Kasumi-1 (cell line): Measurements from ENCODE around the gene PLEKHG2.
A peak's percentile ranks its signal among the peaks of the same experiment; 100 is the strongest.

Experiments
- DNase-seq, 2 experiments: peaks; one replicate each; lab custom pipeline; 2025; lab: John Stamatoyannopoulos, UW

Gene PLEKHG2

DNA sequence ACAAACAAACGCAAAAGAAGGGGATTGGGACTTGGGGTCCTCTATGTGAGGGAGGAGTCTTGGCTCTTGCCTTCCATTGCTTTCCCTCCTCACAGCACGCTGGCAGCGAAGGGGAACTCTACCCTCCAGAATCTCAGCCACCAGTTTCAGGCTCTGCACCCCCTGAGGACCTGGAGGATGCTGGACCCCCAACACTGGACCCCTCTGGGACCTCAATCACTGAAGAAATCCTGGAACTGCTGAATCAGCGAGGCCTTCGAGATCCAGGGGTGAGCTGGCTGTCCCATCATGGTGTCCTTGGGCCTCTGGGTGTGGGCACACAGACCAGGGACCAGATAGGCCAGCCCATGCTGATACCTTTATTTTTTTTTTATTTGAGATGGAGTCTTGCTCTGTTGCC is 9.6 kb downstream of the PLEKHG2 start:
- no peak for DNase-seq

DNA sequence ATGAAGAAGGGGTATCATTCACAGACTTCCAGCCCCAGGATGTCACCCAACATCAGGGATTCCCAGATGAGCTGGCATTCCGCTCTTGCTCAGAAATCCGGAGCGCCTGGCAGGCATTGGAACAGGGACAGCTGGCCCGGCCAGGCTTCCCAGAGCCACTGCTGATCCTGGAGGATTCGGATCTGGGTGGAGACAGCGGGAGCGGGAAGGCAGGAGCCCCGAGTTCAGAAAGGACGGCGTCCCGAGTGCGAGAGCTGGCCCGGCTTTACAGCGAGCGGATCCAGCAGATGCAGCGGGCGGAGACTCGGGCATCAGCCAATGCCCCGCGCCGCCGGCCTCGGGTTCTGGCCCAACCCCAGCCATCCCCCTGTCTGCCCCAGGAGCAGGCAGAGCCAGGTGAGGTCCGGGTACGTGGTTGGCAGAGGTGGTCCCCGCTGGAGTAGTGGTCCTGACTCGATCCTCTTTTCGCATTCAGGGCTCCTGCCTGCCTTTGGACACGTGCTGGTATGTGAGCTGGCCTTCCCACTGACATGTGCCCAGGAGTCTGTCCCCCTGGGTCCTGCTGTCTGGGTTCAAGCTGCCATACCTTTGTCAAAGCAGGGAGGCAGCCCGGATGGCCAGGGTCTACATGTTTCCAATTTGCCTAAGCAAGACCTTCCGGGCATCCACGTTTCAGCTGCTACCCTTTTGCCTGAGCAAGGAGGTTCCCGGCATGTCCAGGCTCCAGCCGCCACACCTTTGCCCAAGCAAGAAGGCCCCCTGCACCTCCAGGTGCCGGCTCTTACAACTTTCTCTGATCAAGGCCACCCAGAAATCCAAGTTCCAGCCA is 11.0 kb downstream of the PLEKHG2 start:
- no peak for DNase-seq

DNA sequence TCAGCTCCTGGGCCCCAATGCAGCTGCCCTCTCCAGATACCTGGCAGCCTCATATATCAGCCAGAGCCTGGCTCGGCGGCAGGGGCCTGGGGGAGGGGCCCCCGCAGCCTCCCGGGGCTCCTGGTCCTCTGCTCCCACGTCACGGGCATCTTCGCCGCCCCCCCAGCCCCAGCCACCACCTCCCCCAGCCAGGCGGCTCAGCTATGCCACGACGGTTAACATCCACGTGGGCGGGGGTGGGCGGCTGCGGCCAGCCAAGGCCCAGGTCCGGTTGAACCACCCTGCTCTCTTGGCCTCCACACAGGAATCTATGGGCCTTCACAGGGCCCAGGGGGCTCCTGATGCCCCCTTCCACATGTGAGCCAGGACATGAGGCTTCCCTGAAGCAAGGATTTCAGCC is 12.5 kb downstream of the PLEKHG2 start:
- no peak for DNase-seq

DNA sequence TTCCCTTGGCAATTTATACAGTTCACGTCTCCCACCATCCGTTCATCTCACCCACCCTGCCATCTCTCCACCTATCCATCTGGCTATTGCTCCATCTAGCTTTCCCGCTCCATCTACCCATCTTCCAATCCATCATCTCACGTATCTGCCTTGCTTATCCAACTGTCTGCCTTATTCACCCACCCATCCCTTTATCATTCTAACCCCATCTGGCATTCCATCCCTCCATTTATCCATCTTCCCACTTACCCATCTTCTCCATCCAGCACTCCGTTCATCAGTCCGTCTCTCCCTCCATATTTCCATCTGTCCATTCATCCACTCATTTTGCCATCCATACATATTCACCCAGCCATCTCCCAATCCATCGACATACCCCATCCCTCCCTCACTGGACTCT is 13.3 kb downstream of the PLEKHG2 start:
- no peak for DNase-seq

DNA sequence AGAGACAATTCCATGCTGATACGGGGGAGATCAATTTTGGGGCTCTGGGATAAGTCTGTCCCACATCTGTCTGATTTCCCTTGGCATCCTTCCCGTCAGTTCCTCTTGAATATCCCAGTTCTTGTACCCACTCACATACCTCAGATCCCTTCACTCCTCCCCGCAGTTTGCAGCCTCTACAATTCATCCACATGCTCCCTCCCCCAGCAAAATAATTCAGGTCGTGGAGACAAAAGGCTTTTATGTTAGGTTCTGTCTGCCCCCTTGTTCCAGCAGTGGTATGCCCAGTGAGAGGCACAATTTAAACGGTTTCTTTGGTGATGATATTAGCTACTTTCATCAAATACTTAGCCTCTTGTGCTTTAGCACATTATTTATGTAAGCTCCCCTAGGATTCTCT is 13.7 kb downstream of the PLEKHG2 start:
- DNase-seq: no peak

DNA sequence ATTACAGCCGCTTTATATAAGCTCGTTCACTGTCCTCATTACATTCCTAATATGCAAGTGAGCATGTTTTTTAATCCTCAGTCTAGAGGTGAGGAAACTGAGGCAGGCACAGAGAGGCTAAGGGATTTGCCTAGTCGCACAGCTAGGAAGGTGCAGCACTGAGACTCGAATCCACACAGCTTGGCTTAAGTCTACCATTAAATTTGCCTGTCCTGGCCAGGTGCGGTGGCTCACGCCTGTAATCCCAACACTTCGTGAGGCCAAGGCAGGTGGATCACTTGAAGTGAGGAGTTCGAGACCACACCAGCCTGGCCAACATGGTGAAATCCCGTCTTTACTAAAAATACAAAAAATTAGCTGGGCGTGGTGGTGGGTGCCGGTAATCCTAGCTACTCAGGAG is 15.2 kb downstream of the PLEKHG2 start:
- no peak for DNase-seq

DNA sequence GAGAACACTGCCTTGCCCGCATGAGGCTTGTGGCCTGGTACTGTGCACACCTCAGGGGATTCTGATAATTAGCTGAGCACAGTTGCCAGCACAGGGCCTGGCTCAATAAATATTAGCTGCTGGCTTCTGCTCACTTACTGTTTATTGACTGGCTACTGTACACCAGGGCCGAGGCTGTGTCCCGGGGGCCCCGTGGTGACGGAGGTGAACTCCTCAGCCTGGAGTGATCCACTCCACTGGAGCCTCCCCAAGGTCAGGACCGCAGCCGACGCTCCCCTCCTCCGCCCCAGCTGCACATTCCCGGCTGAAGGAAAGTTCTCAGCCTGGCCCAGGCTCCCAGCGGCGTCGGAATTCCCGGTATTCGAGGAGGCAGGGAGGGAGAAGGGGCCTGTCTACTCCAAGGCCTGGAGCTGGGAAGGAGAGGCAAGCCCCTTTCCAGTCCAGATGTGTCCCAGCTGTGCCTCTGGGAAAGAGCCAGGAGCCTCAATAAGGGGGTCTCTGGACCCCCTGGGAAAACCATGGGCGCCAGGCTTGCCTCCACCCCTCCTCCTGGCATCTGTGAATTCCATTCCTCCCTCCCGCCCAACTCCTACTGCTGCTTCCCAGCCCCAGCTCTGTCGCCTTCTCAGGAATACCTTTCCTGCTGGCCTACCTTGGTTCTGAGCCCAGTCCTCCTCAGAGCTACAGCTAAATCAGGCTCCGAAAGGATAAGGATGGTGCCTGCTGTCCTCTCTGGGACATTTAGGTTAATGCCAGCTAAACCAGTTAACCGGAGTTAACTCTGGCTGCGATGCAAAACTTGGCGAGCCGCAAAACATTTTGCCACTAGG is 16.0 kb downstream of the PLEKHG2 start:
- DNase-seq: no peak

DNA sequence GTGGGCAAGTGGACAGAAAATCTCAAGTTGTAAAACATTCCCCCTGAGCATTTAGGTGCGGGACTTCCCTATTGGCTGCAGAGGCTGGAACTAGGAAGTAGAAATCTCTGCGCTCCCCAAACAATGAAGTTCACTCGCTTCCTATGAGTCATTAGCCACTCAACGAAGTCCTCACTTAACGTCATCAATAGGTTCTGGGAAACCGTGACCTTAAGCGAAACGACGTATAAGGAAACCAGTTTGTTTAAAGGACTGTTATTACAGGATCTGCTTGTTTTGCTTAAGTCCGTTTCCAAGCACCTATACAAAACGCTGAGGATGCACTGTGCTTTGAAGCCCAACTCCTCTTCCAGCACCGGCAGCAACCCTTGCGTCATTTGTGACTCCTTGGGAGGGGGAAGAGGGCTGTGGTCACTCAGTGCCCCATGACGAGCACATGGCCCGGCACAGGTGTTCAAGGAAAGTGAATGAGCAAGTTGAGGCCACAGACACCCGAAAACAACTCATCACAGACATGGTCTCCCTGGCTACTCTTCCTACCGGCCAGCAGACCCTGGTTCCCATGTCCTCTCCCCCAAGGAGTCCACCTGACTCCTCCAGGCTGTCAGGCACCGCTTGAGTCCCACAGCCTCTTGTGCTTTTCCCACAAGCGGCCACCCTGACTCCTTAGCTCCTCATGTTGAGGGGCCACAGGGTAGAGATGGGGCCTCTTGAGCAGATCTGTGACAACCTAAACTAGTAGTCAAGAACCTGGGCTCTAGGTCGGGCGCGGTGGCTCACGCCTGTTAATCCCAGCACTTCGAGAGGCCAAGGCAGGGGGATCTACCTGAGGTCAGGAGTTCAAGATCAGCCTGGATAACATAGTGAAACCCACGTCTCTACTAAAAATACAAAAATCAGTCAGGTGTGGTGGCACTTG is 18.5 kb downstream of the PLEKHG2 start:
- DNase-seq: peak; percentile 56 to 58

DNA sequence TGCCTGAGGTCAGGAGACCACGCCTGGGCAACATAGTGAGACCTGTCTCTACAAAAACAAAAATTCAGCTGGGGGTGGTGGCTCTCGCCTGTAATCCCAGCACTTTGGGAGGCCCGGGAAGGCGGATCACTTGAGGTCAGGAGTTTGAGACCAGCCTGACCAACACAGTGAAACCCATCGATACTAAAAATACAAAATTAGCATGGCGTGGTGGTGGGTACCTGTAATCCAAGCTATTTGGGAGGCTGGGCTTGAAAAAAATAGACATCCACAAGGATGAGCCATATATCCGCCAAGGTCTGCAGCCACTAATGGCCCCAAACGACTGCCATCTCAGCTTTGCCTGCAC is 20.2 kb downstream of the PLEKHG2 start:
- DNase-seq: no peak

DNA sequence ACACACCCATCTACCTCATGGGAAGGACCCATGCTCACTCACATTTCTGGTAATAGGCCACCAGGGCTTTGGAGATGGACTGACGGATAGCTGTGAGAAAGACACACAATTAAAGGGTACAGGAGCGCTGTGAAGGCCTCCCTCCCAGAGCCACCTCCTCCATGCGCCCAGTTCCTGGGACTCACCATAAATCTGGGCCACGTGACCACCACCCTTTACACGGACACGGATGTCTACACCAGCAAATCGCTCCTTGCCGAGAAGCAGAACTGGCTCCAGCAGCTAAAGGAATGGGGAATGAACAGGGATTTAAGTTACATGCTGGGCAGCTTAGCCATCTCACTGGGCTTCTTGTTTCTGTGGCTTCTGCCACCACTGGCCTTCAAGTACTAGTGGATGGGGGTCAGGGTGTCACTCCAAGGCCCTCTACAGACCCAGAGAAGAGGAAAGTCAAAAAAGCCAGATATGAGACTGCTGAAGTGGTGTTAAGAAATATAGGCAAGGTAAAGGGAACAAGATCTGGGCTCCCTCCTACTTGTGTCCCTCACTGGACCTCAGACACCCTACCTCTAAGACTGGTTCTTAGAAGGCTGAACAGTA is 21.1 kb downstream of the PLEKHG2 start:
- DNase-seq: no peak

DNA sequence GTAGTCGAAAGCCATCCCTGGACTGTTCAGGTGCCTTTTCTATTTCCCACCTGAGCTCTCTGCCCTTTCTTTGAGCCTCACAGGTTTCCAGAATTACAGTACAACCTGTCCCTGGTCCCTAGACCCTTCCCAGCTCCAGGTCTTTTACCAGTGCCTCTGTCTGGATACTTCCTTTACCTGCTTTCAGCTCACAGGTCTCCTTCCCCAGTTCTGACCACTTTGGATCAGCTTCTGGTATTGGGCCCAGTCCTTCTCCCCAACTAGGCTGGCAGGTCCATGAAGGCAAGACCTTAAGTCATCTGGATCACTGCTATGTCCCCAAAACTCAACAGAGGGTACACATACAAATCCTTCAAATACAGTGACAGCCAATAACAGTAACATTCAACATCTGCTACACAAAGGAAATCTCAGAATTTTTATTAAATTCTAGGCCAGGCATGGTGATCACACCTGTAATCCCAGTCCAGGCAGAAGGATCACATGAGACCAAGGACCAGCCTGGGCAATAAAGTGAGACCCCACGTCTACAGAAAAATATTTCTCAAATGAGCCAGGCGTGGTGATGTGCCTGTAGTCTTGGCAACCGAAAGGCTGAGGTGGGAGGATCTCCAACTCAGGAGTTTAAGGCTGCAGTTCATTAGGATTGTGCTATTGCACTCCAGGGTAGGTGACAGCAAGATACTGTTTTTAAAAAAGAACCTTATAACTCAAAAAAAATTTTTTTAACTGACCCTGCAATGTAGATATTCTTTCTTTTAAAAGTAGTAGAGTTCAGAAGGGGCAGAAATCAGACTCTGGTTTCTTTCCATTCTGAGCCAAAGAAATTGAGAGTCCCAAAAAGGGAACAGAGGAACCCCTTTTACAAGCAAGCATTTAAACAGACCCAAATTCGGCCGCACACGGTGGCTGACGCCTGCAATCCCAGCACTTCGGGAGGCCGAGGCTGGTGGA is 21.9 kb downstream of the PLEKHG2 start:
- no peak for DNase-seq

DNA sequence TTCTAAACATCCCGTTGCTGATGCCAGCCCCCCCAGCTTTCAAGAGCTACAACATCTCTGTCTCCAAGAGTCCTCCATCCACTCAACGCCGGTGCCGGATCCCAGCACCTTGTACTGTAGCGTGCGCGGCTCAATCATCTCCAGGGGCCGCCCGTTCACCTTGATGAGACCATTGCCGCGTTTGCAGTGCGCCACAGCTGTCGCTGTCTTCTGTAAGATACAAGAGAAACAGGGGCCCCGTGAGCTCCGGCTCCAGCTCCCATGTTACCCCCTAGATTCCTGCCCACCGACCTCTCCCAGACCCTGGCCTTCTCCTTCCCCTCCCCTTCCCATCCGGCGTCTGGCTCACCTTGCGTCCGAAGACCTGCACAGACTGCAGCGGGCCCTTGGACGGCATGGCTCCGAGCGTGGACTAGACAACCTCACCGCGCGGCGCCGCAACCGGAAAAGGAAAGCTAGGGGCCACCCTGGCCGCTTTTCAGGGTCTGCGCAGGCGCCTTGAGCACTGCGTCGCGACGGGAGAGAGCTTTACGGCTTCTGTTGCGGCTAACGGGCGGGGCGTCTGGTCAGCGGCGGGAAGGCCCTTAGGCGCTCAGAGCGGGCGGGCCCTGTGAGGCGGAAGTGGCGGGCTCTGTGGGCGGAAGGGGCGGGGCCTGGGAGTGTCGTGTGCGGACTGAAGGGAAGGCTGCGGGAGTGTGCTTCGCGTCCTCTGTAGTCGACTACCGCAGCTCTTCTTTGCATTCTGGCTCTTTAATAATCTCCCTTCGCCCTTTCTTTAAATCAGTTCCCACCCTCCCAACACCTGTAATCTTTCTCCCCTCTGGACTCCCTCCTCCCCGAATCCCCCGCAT is 23.3 kb downstream of the PLEKHG2 start, which contains the start of gene RPS16:
TSS of gene RPS16 (minus strand) at position 451 of the 851 bp plus-strand sequence. CDS start at position 397, 54 bp downstream.
- DNase-seq: peak; percentile 96 to 98

DNA sequence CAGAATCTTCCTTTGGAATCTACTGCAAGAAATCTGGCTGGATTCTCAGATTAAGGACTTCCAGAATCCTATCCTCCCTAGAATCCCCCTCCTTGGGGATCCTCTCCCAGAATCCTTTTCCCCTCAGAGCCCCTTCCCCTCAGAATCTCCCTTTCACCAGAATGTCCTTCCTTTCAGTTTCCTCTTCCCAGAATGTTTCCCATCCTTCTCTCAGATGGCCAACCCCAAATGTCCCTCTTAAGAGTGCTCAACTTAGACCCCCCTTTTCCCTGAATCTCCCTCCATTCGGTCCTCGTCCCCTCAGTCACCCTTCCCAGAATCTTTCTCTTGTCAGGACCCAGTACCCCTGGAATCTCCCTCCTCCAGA is 23.9 kb downstream of the PLEKHG2 start:
- DNase-seq: no peak

DNA sequence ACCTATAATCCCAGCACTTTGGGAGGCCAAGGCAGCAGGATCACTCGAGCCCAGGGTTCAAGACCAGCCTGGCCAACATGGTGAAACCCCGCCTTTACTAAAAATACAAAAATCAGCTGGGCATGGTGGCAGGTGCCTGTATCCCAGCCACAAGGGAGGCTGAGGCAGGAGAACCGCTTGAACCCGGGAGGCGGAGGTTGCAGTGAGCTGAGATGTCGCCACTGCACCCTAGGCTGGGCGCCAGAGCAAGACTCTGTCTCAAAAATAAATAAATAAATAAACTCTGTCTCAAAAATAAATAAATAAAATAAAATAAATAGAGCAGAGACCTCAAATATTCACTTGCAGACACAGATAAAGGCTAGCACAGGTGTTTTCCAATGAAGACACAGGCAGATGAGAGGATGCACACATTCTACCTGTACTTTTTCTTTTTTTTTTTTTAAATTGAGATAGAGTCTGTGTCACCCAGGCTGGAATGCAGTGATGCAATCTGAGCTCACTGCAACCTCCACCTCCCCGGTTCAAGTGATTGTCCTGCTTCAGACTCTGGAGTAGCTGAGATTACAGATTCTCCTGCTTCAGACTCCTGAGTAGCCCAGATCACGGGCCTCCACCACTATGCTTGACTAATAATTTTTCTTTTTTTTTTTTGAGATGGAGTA is 25.9 kb downstream of the PLEKHG2 start:
- no peak for DNase-seq

DNA sequence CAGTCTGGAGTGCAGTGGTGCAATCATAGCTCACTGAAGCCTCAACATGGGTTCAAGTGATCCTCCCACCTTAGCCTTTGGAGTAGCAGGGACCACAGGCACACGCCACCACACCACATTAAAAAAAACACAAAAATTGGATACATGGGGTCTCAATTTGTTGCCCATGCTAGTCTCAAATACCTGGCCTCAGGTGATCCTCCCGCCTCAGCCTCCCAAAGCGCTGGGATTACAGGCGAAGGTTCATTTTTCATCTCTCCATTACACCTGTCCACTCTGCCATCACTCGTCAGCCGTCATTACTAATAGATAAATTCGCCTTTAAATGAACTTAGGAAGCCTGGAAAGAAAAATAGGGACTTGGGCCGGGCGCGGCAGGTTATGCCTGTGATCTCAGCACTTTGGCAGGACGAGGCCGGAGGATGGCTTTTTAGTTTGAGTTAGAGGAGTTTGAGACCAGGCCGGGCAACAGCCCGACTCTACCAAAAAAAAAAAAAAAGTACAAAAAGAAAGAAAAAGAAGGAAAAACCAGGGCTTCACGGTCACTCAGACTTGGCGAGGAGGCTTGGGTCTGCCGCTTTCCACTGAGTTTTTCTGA is 32.2 kb downstream of the PLEKHG2 start:
- no peak for DNase-seq

DNA sequence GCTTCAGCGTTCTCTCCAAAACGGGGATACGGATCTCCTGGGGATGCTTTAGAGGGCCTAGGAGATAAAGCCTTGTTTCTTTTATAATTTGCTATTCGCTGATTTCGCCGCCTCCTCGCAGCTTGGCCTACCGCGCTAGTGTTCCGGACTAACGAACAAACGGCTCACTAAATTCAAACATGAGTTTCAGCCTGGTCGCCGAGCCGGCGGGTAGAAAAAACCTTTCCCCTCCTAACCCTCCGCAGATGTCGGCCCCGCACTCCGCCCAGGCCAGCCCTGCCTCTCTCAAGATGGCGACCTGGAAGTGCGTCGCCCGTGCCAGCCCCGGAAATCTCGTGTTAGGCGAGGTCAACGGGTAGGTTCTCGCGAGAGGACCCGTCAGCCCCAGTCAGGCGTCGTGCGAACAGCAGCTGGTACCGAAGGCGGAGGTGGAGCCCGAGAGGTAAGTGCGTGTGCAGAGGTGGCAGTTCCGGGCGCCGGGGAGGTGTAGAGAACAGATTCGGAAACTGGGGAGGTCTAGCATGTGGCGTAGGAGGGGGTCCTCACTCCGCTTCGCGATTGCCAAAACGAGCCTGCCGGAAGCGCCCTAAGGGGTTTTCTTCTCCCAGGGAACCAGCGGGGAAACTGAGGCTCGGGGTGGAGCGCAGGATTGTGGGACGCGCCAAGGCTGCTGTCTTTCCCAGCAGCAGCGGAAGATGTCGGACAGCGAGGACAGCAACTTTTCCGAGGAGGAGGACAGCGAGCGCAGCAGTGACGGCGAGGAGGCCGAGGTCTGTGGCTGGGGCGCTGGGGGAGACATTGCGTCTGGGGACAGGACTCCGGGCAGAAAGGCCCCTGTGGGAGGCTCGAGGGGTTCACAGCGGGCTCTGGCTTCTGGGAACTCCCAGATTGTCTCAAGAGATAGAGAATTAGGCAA is 33.0 kb downstream of the PLEKHG2 start, which contains the start of gene SUPT5H:
TSS of gene SUPT5H (plus strand) at position 387 of the 916 bp plus-strand sequence. CDS start at position 696, 309 bp downstream.
- DNase-seq: peak; percentile 95

DNA sequence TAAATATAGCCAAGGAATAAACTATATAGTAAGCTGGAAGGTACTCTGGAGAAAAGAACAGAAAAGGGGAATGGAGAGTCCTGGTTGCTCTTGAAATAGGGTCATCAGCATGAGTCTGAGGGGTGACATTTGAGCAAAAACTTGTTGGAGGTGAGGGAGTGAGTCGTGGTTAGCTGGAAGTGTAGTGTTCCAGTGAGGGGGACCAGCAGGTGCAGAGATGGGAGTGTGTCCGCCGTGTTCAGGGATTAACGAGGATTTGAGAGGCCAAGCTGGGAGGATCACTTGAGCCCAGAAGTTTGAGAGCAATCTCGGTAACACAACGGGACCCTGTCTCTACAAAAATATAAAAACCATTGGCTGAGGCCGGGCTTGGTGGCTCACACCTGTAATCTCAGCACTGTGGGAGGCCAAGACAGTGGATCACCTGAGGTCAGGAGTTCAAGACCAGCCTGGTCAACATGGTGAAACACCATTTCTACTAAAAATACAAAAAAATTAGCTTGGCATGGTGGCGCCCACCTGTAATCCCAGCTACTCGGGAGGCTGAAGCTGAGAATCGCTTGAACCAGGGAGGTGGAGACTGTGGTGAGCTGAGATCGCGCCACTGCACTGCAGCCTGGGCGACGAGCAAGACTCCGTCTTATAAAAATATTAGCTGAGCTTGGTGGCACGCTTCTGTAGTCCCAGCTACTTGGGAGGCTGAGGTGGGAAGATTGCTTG is 34.1 kb downstream of the PLEKHG2 start:
- no peak for DNase-seq
